ENCODE results near the gene ARFGAP3. TPM values are rescaled to one million over a fixed set of nuclear protein-coding genes. Genes with fewer than 3 reads are reported as not detected.

The ARFGAP3 gene, protein sequence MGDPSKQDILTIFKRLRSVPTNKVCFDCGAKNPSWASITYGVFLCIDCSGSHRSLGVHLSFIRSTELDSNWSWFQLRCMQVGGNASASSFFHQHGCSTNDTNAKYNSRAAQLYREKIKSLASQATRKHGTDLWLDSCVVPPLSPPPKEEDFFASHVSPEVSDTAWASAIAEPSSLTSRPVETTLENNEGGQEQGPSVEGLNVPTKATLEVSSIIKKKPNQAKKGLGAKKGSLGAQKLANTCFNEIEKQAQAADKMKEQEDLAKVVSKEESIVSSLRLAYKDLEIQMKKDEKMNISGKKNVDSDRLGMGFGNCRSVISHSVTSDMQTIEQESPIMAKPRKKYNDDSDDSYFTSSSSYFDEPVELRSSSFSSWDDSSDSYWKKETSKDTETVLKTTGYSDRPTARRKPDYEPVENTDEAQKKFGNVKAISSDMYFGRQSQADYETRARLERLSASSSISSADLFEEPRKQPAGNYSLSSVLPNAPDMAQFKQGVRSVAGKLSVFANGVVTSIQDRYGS
- total RNA-seq = 36.9 and 38.0 TPM in 2 replicates

DNA sequence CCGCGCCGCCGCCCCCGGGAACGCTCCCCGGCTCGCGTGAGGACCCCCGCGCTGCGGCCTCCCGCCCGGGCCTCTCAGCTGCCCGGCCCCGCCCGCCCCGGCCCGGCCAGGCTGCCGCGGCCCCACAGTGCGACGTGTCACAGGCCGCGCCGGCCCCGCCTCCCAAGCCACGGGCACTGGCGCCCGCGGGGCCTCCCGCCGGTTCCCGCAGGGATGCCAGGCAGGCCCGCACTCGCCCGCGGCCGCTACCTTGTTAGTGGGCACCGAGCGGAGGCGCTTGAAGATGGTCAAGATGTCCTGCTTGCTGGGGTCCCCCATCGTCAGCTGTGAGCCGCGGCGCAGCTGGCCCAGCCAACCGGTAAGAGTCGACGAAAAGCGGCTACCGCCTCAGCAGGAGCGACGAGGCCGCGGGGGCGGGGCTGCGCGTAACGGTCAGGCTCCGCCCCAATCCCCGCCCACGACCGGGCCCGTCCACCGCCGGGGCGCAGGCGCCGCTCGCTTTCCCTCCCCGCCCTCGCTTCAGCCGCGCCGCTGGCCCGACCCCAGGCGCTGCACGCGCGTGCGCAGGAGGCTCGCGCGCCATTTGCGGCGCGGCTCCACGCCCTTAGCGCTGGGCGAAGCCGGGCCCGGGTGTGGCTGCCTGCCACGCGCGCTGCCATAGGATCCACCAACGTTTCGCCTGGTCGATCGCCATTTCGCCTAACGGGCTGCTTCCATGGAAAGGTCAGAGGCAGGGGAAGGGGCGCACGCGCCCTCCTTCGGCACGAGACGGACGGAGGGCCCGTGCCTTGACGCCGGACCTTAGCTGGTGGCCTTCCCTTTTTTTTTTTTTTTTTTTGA is at the start of gene ARFGAP3:
ARFGAP3 (minus strand) TSS at position 409 of the 840 bp plus-strand sequence; CDS start at position 318, 91 bp downstream.
- intact Hi-C loops (cut with micrococcal nuclease) = loop anchor here (5.0 to 10.0 kb wide), 2 partner anchors 158 to 210 kb away; partner anchors contain the start of genes CYB5R3 and PACSIN2

DNA sequence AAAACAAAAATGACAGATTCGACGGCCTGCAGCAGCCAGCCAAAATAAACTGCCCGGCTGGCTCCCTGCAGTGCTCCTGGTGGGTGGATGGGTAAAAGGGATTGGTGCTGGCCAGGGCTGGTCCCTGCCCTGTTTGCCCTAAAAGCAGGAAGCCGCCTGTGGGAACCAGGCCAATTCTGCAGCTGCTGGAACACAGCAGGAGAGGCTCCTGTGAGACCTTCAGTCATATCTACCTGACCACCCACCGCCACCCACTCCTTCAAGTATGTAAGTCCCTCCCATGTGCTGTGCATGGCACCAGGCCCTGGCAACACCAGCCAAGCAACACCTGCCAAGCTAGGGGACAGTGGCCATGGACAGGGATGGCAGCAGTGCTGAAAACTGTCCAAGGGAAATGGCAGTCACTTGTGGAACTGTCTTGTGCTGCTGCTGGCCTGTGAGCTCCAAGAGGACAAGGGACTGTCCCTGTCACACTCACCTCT is 48.7 kb upstream of the ARFGAP3 start:
- intact Hi-C loops (cut with micrococcal nuclease) = no loop called here

DNA sequence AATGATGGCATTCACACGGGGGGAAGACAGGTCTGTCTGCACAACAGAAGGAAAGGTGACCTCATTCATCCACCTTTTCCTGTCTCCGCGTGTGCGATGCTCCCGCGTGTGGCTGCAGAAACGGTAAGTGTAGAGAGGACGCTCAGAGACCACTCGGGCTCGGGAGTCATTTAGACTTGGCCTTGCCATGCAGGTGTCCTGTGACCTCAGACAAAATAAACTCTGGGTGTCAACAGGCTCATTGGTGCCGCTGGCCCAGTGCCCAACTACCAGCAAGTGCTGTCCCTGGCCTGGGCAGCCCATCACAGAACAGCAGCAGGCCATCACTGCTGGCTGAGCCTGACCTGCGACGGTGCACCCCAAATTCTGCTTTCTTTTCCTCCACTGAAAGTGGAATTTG is 48.1 kb upstream of the ARFGAP3 start:
- intact Hi-C loops (cut with micrococcal nuclease) = no loop called here

DNA sequence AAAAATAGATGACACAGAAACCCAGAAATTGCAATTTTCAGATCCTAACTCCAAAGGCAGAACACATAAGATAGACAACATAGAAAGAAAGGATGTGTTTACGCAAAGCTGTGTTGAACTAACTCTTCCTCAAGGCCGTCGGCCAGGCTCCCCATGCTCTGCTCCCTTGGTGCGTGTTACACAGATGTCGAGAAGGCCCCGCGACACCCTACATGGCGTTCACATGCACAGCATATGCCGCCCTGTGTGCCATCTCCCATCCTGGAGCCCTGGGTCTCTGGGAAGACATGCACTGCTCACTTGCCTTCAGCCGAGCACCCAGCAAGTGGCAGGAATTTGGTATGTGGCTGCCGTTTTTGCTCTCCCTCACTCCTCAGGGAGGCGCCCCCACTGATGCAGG is 47.0 kb upstream of the ARFGAP3 start:
- intact Hi-C loops (cut with micrococcal nuclease) = no loop called here

DNA sequence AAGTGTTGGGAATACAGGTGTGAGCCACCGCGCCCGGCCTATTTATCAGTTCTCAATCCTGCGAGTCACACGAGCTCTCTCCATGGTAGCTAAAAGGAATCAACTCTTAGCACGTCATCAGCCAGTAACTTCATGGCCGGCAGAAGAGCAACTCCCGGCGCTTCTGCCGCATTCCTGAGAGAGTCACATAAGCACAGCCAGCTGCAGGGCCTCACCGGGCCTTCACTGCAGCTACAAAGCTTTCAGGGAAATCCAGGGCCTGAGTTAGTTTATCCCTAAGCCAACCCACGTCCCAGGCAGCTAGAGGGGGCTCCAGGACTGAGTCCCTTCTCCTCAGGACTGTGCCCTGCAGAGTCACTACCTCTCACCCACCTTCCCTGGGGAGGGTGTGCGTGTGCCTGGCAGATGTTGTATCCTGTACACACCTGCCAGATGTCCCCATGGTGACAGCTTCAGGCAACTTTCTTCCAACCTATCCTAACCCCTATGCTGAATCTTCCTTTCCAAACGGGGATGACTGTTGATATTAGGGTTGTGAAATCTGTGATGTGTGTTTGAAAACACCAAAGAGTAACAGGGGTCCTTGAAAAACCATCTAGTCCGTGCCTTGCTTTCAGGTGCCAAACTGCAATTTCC is 45.9 kb upstream of the ARFGAP3 start:
- intact Hi-C loops (cut with micrococcal nuclease) = no loop called here

DNA sequence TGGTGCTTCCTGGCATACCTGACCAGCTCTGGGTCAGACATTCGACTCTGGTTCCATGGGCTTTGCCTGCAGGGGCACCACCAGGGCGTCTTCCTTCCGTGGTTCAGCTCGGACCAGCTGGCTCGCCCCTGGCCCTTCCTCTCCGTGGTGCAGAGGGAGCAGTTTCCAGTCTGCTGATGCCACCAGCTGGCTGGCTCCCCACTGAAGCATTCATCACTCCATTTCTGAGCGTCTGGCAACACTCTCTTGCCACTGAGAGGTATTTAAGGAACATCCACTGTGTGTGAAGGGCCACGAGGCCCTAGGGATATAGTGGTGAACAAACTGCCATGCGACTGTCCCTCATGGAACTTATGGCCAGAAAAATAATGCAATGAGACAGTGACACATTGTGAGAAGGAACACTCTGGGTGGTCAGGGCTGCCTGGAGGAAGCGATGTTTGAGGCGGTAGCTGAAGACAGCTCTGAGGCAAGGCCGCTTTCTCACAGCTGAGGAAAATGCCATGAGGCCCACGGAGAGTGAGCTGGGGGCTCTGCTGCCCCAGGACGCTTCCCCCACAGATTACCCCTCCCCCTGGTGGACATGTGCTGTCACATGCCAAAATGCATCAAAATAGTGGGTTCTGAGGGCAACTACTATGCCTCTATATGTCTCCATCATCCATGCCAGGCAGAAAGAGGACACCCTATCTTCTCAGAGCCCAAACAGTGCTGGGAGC is 44.9 kb upstream of the ARFGAP3 start:
- intact Hi-C loops (cut with micrococcal nuclease) = no loop called here

DNA sequence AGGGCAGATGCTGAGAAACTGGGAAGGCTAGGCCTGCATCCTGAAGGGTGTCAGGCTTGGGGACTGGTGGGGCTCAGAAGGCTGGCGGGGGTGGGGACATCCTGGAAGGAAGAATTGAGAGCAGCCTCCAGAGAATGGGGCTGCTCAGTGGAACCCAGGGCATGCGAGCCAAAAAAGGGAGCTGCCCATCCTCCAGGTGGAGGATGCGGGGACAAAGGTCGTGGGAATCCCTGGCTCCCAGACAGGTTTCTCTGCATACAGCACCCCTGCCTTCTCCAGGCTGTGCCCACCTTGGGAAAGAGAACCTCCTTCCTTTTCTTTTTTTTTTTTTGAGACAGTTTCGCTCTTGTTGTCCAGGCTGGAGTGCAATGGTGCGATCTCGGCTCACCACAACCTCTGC is 40.9 kb upstream of the ARFGAP3 start:
- intact Hi-C loops (cut with micrococcal nuclease) = no loop called here

DNA sequence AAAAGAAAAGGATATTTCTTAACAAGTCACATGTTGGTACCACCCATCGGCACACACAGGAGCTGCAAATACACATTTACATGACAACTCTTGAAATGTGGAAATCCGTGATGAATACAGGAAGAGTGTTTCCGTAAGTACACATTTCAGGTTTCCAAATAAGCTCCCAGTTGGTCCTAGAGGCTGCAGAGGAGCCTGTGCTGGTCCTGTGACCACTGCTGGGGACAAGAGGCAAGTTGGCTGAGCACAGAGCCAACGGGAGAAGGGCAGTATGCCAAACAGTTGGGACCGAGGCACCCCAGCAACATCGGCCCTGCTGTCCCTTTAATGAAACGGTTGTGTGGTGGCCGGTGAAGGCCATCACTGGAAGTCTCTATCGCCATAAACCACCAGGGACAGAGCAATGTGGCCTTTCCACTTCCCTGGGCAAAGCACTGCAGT is 38.5 kb upstream of the ARFGAP3 start:
- intact Hi-C loops (cut with micrococcal nuclease) = no loop called here

DNA sequence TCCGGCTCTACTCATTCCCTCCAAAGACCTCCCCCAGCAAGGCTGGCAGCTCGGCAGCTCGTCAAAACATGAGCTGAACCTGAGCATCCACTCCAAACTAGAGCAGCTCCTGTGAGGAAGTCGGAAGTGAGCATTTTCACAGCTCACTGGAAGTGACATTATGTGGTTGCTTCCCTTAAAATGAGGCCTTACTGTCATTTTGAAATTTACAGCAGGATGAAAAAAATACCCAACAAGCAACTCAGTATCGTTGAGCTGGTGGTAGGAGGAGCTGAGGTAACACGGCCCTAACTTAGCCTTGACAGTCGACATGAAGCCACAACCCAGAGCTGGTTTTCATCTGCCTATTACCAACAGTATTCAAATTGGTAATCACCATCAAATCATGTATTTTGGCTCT is 38.0 kb upstream of the ARFGAP3 start:
- intact Hi-C loops (cut with micrococcal nuclease) = no loop called here

DNA sequence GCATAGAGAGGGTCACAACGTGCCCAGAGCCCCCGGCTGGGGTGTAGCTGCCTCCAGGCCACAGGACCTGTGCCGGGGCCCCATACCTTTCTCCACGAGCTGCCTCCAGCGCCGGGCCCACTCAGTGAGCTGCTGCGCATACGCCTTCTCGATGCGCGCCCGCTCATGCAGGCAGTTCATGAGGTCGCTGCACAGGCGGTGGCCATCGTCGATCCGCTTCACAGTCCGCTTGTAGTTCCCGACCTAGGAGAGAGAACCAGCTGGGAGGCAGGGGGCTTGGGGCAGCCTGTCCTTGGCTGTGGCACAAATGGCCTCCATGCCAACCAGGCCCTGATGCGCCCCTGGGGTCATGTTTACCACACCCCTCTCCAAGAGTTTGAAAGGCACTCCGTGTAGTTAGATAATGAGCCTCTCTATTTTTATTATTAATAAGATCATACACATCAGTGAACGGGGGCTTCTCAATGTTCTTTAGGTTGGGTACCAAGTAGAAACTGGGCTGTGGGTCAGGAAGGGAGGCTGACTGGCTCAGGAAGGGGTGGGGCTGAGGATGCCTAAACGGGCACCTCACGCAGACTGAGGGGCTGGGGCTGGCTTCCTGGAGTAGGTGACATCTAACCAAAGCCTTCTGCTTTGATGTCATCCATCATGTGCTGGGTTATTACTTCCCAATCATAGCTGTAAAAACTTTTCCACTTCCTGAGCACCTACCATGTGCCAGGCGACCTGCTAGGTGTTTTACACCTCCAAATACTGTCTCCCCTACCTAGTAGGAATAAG is 36.5 kb upstream of the ARFGAP3 start:
- intact Hi-C loops (cut with micrococcal nuclease) = no loop called here

DNA sequence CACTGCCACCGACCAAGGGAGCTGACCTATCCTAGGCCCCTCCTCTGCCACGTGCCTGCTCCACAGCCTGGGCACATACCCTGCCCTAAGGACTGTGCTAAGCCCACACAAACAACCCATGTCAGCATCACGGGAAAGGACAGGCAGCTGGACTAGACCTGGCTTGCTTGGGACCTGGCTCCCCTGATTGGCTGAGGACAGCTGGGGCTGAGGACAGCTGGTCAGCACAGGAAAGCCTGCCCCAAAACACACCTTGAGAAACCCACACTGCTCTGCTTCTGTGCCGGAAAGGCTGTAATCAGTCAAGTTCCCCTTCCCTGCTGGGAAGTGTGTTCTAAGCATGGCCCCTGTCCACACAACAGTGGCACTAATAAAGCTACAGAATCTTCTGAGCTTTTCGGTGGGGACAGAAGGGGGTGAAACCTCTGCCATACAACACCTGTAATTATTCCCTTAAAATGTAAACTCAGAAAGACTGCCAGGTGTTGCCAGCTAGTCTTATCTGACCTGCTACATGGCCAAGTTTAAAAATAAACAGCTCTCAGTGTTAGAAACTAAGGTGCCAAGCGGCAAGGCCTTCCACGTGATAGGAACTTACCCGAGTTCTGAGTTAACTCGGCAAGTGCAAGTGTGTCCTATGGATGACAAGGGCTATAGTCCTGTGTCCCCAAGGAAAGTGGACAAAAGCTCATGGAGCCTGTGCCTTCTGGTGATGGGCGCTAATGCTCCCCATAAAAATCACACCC is 35.7 kb upstream of the ARFGAP3 start:
- intact Hi-C loops (cut with micrococcal nuclease) = no loop called here

DNA sequence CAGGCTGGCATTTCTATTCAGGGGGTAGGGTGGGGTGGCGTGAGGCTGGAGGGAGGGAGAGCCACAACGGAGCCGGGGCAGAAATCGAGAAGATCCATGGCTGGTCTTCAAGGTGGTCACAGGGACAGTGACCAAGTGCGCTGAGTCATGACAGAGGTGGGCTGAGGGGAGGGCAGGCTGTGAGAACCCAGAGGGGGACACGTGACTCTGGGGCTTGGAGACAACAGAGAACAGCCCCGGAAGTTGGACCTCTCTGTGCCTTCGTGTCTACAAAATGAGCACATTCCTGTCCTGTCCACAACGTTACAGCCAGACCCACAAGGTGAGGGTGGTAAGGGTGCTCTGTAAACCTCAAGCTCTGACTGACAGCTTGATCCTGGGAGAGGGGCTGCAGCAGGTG is 35.1 kb upstream of the ARFGAP3 start:
- intact Hi-C loops (cut with micrococcal nuclease) = no loop called here

DNA sequence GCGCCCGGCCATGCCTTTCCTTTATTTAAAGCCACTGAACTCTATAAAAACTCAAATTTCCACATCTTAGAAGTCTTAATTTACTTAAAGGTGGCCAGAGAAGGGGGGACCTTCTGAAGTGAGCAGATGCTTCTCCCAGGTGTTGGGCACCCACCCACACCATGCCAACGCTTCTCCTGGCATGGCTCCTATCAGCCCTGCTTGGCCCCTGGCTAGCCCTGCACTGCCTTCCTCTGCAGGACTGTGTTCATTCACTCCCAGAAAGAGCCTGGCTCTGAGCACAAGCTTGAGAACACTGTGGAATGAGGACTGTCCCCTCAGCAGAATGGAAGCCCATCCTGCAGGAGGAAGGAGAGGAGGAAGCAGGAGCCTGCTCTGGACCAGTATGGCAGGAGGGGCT is 34.6 kb upstream of the ARFGAP3 start:
- intact Hi-C loops (cut with micrococcal nuclease) = no loop called here

DNA sequence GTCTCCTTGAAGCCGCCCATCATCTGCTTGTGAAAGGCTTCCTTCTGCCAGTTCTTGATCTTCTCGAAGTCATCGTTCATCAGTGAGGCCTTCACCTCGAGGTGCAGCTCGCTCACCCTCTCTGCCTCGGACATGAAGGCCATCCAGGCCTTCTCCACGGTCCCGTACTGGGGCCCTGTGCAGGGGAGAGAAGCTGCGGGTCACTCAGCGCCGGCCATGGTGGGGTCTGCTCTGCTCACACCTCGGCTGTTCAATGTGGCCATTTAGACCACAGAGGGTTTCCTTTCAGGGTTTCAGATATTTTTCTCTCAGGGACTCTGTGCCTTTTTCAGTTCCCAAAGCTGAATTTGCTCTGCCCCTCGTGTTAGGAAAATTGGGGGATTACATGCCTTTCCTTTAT is 33.9 kb upstream of the ARFGAP3 start:
- intact Hi-C loops (cut with micrococcal nuclease) = no loop called here

DNA sequence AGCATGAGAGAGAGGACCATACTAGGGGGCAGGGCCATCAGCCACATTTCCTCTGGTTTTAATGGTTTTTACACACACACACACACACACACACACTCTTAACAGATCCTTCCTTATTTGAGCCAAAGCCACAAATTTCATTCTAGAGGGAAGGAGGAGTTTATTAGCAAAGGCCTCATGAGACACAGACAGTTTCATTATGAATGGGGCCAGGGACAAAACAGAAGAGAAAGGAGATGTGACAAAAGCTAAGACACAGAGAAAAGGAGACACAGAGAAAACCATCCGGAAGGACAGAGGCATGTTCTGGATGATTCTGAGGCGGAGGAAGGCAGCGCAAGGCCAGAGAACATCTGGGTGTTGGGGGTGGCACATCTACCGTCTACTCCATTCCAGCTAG is 32.2 kb upstream of the ARFGAP3 start:
- intact Hi-C loops (cut with micrococcal nuclease) = no loop called here

DNA sequence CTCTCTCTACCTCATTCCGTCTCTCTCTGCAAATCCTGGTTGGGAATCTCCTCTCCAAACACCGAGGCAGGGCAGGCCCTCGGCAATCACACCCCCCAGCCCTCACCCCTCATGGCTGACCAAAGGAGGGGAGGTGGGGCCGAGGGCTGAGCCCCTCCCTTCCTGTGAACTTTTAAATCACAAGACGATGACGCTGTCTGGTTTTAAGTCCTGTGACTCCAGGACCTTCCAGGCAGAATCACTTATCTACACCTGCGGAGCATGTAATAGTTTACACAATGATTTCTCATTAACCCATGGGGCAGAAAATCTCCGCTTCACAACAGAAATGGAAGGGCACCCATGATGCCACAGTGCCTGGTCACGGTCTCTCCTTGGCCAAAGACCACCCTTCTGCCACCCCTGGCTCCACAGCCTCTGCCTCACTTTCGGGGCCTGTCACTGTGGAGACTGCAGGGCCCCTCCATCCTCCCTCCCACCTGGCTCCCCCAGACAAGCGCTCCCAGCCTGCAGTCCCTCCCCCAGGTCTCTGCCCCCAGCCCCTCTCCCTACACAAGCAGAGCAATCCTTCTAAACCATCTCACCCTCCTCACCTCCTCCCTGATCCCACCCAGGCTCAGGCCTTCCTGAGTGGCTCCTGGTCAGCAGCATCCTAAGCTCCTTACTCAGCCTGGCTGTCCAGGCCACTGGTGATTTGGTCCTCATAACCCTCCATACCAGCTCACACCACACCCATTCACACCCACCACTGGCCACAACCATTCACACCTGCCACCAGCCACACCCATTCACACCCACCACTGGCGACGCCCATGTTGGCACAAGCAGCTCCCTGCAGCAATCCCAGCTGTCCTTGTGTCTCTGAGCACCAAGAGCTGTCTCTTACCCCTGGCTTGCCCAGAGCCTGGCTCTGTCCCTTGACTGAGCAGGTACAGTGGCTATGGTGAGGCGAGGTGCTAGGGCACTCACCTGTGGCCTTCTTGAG is 30.7 kb upstream of the ARFGAP3 start:
- intact Hi-C loops (cut with micrococcal nuclease) = no loop called here

DNA sequence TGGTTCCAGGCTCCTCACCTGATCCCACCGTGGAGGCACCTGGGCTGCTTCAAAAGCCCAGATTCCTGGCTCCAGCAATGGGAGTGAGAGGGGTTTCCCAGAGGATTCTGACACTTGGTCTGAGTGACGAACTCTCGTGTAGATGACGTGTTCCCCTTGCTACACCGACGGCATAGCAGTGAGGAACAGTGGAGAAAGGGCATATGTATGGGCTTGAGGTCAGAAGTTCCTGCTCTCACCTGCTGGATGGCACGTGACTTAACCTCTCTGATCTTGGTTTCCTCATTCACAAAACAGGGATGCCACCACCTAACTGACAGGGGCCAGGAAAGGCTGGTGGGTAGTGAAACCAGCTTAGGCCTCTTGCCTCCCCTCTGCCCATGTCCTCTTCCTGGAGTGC is 30.0 kb upstream of the ARFGAP3 start:
- intact Hi-C loops (cut with micrococcal nuclease) = no loop called here

DNA sequence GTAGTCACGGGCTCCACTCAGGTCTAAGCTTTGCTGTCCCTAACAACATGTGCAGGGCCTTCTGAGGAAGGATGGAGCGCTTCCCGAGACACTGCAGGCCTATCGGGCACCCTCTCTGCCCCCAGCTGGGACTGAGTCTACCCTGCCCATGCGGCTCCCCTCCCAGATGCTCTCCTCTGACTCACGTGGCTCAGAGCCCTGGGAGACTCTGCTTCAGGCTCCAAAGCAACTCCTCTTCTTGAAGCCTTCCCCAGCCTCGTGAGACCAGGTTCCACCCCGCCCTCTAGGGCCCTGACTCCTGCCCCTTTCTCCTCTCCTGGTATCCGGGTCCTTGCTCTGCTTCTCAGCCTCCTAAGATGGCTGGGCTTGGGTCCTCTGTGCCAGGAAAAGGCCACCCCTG is 28.4 kb upstream of the ARFGAP3 start:
- intact Hi-C loops (cut with micrococcal nuclease) = no loop called here
